ENCODE results near the gene INPP5F.

Gene INPP5F

DNA sequence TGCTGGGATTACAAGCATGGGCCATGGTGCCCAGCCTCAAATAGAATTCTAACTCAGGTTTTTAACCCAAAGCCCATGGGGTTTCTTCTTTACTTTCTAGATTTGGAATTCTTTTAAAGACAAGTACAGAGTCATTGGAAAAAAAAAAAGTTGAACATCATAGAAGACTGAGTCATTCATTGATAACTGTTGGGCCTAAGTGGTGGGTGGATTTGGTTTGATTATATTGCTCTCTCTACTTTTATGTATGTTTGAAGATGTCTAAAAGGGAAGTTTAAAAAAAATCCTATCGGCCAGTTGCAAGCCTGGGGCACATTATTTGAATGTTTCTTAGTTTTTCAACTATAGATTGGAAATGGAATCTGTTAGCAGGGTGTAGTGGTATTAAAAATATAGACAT, 49.7 kb downstream of the INPP5F start:
- POLR2A ChIA-PET: no interaction called here
- no peak for TF ChIP-seq ELF4 (IDR thresholded peaks at IDR 0.05)
- TF ChIP-seq NFRKB (IDR thresholded peaks at IDR 0.05): no peak
- no peak for TF ChIP-seq ZNF384 (IDR thresholded peaks at IDR 0.05)
- no peak for TF ChIP-seq TARDBP (IDR thresholded peaks at IDR 0.05)
- CTCF ChIA-PET: no interaction called here
- DNase-seq (ENCODE audit: extremely low spot score): no peak

DNA sequence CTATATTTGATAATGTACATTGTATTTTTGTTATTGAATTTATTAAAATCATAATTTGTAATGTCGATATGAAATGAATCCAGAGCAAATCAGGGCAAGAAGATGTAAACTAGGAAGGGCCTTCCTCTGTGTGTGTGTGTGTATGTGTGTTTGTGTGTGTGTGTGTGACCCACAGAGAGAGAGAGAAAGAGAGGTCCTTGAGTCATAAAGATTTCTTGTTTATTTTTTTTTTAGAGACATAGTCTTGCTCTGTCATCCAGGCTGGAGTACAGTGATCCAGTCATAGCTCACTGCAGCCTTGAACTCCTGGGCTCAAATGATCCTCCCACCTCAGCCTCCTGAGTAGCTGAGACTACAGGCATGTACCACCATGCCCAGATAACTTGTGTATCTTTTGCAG, 50.7 kb downstream of the INPP5F start:
- TF ChIP-seq FOXK2 (IDR thresholded peaks at IDR 0.05): no peak
- TF ChIP-seq, protein P1, sequence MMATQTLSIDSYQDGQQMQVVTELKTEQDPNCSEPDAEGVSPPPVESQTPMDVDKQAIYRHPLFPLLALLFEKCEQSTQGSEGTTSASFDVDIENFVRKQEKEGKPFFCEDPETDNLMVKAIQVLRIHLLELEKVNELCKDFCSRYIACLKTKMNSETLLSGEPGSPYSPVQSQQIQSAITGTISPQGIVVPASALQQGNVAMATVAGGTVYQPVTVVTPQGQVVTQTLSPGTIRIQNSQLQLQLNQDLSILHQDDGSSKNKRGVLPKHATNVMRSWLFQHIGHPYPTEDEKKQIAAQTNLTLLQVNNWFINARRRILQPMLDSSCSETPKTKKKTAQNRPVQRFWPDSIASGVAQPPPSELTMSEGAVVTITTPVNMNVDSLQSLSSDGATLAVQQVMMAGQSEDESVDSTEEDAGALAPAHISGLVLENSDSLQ (IDR thresholded peaks at IDR 0.05): no peak
- TF ChIP-seq NFRKB (IDR thresholded peaks at IDR 0.05): no peak
- no peak for TF ChIP-seq LEF1 (IDR thresholded peaks at IDR 0.05; ENCODE audit: borderline replicate concordance)
- no peak for TF ChIP-seq TARDBP (IDR thresholded peaks at IDR 0.05)
- TF ChIP-seq FOXA1 (IDR thresholded peaks at IDR 0.05): no peak
- CTCF ChIA-PET: no interaction called here
- POLR2A ChIA-PET: no interaction called here
- DNase-seq (ENCODE audit: extremely low spot score): no peak

DNA sequence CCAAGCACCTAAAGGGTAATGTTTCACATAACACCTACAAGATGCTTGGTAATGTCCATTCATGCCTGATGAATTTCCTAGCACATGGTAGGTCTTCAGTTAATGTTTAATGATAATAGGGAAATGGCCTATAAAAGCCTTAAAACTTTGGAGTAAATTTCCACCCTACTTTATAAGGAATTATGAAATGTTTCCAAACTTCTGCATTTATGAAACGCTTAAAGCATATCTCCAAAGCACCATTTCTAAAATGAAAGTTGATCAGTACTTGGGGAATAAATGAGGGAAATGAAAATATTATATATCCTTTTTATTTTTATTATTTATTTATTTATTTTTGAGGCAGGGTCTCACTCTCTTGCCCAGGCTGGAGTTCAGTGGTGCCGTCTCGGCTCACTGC, 51.8 kb downstream of the INPP5F start:
- TF ChIP-seq LEF1 (IDR thresholded peaks at IDR 0.05; ENCODE audit: borderline replicate concordance) (no peak), L3MBTL2 (conservative IDR thresholded peaks at IDR 0.05) (no peak), ZNF384 (IDR thresholded peaks at IDR 0.05) (no peak), ELF4 (IDR thresholded peaks at IDR 0.05) (no peak), ARNT (IDR thresholded peaks at IDR 0.05) (no peak), TARDBP (IDR thresholded peaks at IDR 0.05) (no peak), FOXA1 (IDR thresholded peaks at IDR 0.05) (no peak), CTBP1 (IDR thresholded peaks at IDR 0.05; ENCODE audit: borderline replicate concordance) (no peak), SP1 (IDR thresholded peaks at IDR 0.05) (no peak), HDGF (IDR thresholded peaks at IDR 0.05; ENCODE audit: borderline replicate concordance) (no peak)
- TF ChIP-seq, protein P1 (IDR thresholded peaks at IDR 0.05): no peak
- DNase-seq (ENCODE audit: extremely low spot score): no peak
- CTCF ChIA-PET: no interaction called here
- POLR2A ChIA-PET: no interaction called here

DNA sequence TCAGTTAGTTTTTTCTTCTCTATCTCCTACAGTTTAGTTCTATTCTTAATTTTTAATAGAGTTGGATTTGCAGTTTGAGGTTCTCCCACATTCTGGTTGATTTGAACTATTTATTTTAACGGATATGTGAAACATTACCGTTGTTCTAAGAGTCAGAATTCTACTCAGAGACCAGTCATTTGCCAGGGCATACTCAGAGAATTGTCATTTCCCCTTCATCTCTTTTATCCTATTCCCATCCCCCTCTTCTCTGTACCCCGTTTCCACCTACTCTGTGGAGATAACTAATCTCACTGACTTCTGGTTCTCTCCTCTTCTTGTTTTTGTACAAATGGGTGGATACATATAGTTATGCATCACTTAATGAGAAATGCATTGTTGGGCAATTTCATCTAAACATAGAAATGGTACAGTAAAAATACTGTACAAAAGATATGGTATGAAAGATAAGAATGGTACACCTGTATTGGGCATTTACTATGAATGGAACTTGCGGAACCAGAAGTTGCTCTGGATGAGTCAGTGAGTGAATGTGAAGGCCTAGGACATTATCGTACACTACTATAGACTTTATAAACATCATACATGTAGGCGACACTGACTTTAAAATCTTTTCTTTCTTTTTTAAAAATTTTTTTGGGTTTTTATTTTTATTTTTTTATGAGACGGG, 53.1 kb downstream of the INPP5F start:
- no peak for DNase-seq (ENCODE audit: extremely low spot score)
- CTCF ChIA-PET: no interaction called here
- POLR2A ChIA-PET: no interaction called here
- TF ChIP-seq SUZ12 (IDR thresholded peaks at IDR 0.05) (no peak), NFRKB (IDR thresholded peaks at IDR 0.05) (no peak), ELF4 (IDR thresholded peaks at IDR 0.05) (no peak), FOXK2 (IDR thresholded peaks at IDR 0.05) (no peak), CTBP1 (IDR thresholded peaks at IDR 0.05; ENCODE audit: borderline replicate concordance) (no peak), L3MBTL2 (conservative IDR thresholded peaks at IDR 0.05) (no peak), HDGF (IDR thresholded peaks at IDR 0.05; ENCODE audit: borderline replicate concordance) (no peak), ZNF384 (IDR thresholded peaks at IDR 0.05) (no peak), TARDBP (IDR thresholded peaks at IDR 0.05) (no peak), SP1 (IDR thresholded peaks at IDR 0.05) (no peak), BHLHE40 (IDR thresholded peaks at IDR 0.05; ENCODE audit: borderline replicate concordance) (no peak), FOXA1 (IDR thresholded peaks at IDR 0.05) (no peak), ARNT (IDR thresholded peaks at IDR 0.05) (no peak), LEF1 (IDR thresholded peaks at IDR 0.05; ENCODE audit: borderline replicate concordance) (no peak), FOXM1 (IDR thresholded peaks at IDR 0.05; ENCODE audit: borderline replicate concordance) (no peak)
- TF ChIP-seq, protein P1 (IDR thresholded peaks at IDR 0.05): no peak

DNA sequence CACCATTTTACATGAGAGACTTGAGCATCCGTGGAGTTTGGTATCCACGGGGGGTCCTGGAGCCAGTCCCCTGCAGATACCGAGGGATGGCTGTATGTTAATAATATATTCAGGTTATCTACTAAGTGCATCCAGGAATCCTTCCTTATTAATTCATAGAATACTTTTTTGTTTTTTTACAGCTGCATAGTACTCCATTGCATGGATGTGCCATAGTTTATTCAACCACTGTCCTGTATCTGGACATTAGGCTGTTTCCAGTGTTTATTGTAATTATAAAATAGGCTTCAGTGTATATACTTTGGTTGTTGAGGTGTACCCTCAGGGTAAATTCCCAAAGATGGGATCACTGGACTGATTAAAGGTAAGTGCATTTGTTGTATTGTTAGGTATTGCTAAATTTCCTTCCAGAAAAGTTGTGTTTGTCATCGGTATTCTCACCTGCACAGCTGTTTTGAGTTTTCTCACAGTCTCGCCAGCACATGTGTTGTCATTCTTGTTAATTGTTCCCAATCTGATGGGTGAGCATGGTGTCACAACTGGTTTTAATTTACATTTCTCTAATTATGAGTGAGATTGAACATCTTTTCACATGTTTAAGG, 55.1 kb downstream of the INPP5F start:
- ChIA-PET CTCF (no interaction called here), POLR2A (interaction anchor here (1.4 kb wide), 1 partner anchor 9 kb away, joined by 3 read pairs; no protein-coding TSS in a partner anchor)
- DNase-seq (ENCODE audit: extremely low spot score): no peak
- no peak for TF ChIP-seq HDGF (IDR thresholded peaks at IDR 0.05; ENCODE audit: borderline replicate concordance)
- TF ChIP-seq BHLHE40 (IDR thresholded peaks at IDR 0.05; ENCODE audit: borderline replicate concordance): no peak
- TF ChIP-seq TARDBP (IDR thresholded peaks at IDR 0.05): no peak
- no peak for TF ChIP-seq CTBP1 (IDR thresholded peaks at IDR 0.05; ENCODE audit: borderline replicate concordance)
- no peak for TF ChIP-seq L3MBTL2 (conservative IDR thresholded peaks at IDR 0.05)
- TF ChIP-seq ZNF384 (IDR thresholded peaks at IDR 0.05): no peak
- no peak for TF ChIP-seq NFRKB (IDR thresholded peaks at IDR 0.05)

DNA sequence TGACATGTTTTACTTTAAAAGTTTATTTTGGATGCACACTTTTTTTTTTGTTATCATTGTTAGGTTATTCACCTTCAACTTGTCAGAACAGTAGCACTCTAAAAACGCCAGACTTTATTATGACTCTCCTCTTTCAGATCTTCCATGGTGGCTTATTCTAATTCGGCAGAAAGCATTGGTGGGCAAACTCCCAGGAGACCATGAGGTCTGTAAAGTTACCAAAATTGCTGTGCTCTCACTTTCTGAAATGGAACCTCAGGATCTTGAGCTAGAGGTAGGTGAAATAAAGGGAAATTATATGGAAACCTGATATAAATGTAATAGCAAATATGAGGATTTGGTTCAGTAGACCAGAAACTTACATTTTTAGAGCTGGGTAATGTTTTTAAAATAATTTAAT, 55.6 kb downstream of the INPP5F start:
- DNase-seq (ENCODE audit: extremely low spot score): no peak
- ChIA-PET CTCF (interaction anchor here (0.7 kb wide), 1 partner anchor 135 kb away, joined by 3 read pairs; no protein-coding TSS in a partner anchor), POLR2A (no interaction called here)
- no peak for TF ChIP-seq L3MBTL2 (conservative IDR thresholded peaks at IDR 0.05)
- no peak for TF ChIP-seq NFRKB (IDR thresholded peaks at IDR 0.05)
- no peak for TF ChIP-seq HDGF (IDR thresholded peaks at IDR 0.05; ENCODE audit: borderline replicate concordance)
- TF ChIP-seq ELF4 (IDR thresholded peaks at IDR 0.05): no peak
- TF ChIP-seq FOXM1 (IDR thresholded peaks at IDR 0.05; ENCODE audit: borderline replicate concordance): no peak
- no peak for TF ChIP-seq ZNF384 (IDR thresholded peaks at IDR 0.05)
- no peak for TF ChIP-seq ARNT (IDR thresholded peaks at IDR 0.05)
- TF ChIP-seq BHLHE40 (IDR thresholded peaks at IDR 0.05; ENCODE audit: borderline replicate concordance): no peak
- no peak for TF ChIP-seq SUZ12 (IDR thresholded peaks at IDR 0.05)
- no peak for TF ChIP-seq FOXK2 (IDR thresholded peaks at IDR 0.05)
- no peak for TF ChIP-seq TARDBP (IDR thresholded peaks at IDR 0.05)
- no peak for TF ChIP-seq LEF1 (IDR thresholded peaks at IDR 0.05; ENCODE audit: borderline replicate concordance)

All from HEK293T (cell line).